ENCODE data around the gene DBNDD2.

Gene DBNDD2

GRCh38 chr20:45419188-45420091 is 11.4 kb downstream of the DBNDD2 start:
- no peak for DNase-seq

- no peak for DNase-seq
Observed at GRCh38 chr20:45420125-45420524, 12.0 kb downstream of the DBNDD2 start.

GRCh38 chr20:45423700-45424099 is 15.6 kb downstream of the DBNDD2 start:
- DNase-seq = no peak

- DNase-seq = no peak
Observed at GRCh38 chr20:45425561-45425960, 17.5 kb downstream of the DBNDD2 start.

- no peak for DNase-seq
Observed at GRCh38 chr20:45426320-45427016, 18.4 kb downstream of the DBNDD2 start.

- no peak for DNase-seq
Observed at GRCh38 chr20:45427236-45428149, 19.4 kb downstream of the DBNDD2 start.

GRCh38 chr20:45429618-45430017 is 21.5 kb downstream of the DBNDD2 start:
- DNase-seq = no peak

- DNase-seq = no peak
Observed at GRCh38 chr20:45432294-45432693, 24.2 kb downstream of the DBNDD2 start.

- DNase-seq = no peak
Observed at GRCh38 chr20:45433316-45433715, 25.2 kb downstream of the DBNDD2 start.

GRCh38 chr20:45433976-45434375 is 25.9 kb downstream of the DBNDD2 start:
- DNase-seq = no peak

GRCh38 chr20:45436732-45437485 is 28.8 kb downstream of the DBNDD2 start:
- DNase-seq = peak; percentile 82

- no peak for DNase-seq
Observed at GRCh38 chr20:45440424-45440823, 32.3 kb downstream of the DBNDD2 start.

- DNase-seq = no peak
Observed at GRCh38 chr20:45440891-45441685, 33.0 kb downstream of the DBNDD2 start.

- no peak for DNase-seq
Observed at GRCh38 chr20:45441746-45442145, 33.7 kb downstream of the DBNDD2 start.

GRCh38 chr20:45444050-45444449 is 36.0 kb downstream of the DBNDD2 start:
- DNase-seq = no peak

GRCh38 chr20:45445805-45446562 is 37.9 kb downstream of the DBNDD2 start:
- DNase-seq = no peak

- DNase-seq = no peak
Observed at GRCh38 chr20:45448270-45448669, 40.2 kb downstream of the DBNDD2 start.

GRCh38 chr20:45449528-45449927 is 41.4 kb downstream of the DBNDD2 start:
- no peak for DNase-seq

- DNase-seq = no peak
Observed at GRCh38 chr20:45450097-45450818, 42.2 kb downstream of the DBNDD2 start.

GRCh38 chr20:45452238-45452637 is 44.1 kb downstream of the DBNDD2 start:
- no peak for DNase-seq
